Hepatic stellate cell (primary cell): Measurements from ENCODE around the gene LSP1.
A peak's percentile ranks its signal among the peaks of the same experiment; 100 is the strongest.

ENCODE experiments used
- DNase-seq: peaks from one replicate; pipeline ENCODE4 v3.0.0; 2011; ENCODE audit warnings: low spot score

Gene LSP1

GRCh38 chr11:1848640-1849430, 4.0 kb upstream of the LSP1 start:
- DNase-seq: no peak

GRCh38 chr11:1851468-1852180, 1.3 kb upstream of the LSP1 start:
- DNase-seq: no peak

- no peak for DNase-seq
Observed at GRCh38 chr11:1852271-1852876, 510 bp upstream of the LSP1 start.

- DNase-seq: no peak
Observed at GRCh38 chr11:1853376-1854131, 670 bp downstream of the LSP1 start.

- no peak for DNase-seq
Observed at GRCh38 chr11:1854132-1854948, 1.5 kb downstream of the LSP1 start.

GRCh38 chr11:1854949-1855885, 2.3 kb downstream of the LSP1 start:
- no peak for DNase-seq

GRCh38 chr11:1855886-1856265, 3.0 kb downstream of the LSP1 start:
- no peak for DNase-seq

GRCh38 chr11:1856306-1857005, 3.6 kb downstream of the LSP1 start:
- no peak for DNase-seq

GRCh38 chr11:1857064-1857463, 4.2 kb downstream of the LSP1 start:
- no peak for DNase-seq

GRCh38 chr11:1858154-1858553, 5.3 kb downstream of the LSP1 start:
- DNase-seq: no peak

- DNase-seq: no peak
Observed at GRCh38 chr11:1858576-1858975, 5.7 kb downstream of the LSP1 start.

- DNase-seq: no peak
Observed at GRCh38 chr11:1859004-1859403, 6.1 kb downstream of the LSP1 start.

- DNase-seq: no peak
Observed at GRCh38 chr11:1860108-1860507, 7.2 kb downstream of the LSP1 start.

GRCh38 chr11:1861435-1862411, 8.8 kb downstream of the LSP1 start:
- DNase-seq: no peak

- no peak for DNase-seq
Observed at GRCh38 chr11:1862588-1863351, 9.9 kb downstream of the LSP1 start.

GRCh38 chr11:1863352-1864216, 10.7 kb downstream of the LSP1 start:
- peak; percentile 99 for DNase-seq

- no peak for DNase-seq
Observed at GRCh38 chr11:1864231-1864630, 11.3 kb downstream of the LSP1 start.
